Hematopoietic multipotent progenitor cell treated with erythropoietin and hydrocortisone succinate and interleukin-3 and kit ligand, for 6 days (in vitro differentiated cells): ENCODE data around the gene SEMA3B.
A peak's percentile ranks its signal among the peaks of the same experiment; 100 is the strongest.

Experiments
- DNase-seq: peaks from one replicate; pipeline ENCODE4 v3.0.0-alpha.2; 2015

Gene SEMA3B

DNA sequence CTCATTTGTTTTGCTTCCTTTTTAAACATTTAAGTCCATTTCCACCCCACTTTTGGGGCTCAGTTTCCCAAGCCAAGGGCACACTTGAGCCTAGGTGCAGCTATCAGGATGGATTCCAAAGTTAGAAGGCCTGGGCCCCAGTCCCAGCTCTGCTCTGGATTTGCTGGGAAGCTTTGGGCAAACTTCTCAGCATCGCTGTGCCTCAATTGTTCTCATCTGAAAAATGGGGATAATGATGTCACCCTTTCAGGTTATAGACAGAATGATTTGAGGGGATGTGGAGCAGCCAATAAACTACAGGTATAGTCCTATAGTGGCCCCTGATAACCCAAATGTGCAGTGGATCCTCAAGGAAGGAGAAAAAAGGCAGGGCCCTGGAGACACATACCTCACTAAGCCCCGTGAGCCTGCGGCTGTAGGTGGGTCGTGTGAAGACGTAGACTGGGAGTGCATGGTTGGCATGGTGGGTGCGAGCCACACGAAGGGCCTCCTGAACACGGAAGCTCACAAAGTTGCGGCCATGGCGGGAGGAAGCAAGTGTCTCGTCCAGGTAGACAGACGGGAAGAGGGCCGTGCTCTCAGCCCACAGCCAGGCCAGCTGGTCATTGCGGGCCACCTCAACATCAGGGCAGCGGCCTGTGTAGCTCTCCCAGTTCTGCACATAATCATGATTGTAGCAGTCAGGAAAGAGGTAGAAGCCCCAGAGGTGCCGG lies 50.4 kb downstream of the SEMA3B start:
- no peak for DNase-seq

DNA sequence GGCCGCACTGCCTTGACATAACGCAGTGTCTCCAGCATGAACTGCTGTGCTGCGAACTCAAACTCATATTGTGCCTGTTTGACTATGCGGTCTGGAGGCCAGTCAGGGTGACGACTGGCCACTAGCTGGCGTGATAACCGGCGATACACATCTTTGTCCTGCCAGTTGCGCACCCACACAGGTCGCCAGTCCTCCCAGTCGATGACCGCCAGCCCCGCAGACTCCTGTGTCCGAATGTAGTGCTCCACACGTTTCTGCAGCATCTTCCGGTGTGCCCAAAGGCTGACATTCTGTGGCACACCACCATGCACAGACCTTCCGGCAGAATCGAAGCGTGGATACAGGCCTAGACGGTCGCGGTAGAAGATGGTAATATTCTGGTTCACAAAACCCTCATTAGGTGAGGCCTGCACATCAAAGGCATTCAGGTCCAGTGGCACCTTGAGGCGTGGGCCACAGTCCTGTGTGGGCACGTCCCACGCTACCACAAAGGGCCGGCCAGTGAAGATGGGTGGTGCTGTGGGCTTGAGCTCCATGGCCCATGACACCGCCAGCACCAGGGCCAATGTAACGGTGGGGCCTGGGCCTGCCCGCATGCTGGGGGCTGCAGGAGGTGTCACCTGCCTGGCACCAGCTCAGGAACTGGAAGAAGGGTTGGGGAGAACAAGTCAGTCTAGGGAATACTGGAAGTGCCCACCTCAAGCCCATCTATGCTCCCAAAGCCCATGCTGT lies 51.1 kb downstream of the SEMA3B start:
- no peak for DNase-seq

DNA sequence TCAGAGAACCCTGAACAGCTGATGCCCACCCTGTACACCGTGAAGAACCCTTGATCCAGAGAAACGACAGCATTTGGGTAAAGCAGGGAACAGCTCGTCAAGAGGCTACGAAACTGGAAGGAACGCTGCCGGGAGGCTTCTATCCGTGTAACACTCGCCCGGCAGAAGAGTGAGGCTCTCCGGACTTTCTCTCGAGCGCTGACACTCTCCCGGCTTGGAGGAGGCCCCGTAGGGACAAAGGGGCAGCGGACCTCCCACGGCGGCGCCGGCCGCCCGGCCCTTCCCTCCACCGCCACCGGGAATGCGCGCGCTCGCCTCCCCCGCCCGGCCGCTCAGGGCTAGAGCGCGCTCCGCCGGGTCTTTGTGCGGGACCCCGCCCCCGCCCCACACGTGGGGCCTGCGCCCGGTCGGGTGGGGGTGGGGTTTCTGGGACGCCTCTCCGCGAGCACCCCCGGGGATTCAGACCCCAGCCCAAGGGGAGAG lies 51.9 kb downstream of the SEMA3B start:
- DNase-seq = peak; percentile 75

DNA sequence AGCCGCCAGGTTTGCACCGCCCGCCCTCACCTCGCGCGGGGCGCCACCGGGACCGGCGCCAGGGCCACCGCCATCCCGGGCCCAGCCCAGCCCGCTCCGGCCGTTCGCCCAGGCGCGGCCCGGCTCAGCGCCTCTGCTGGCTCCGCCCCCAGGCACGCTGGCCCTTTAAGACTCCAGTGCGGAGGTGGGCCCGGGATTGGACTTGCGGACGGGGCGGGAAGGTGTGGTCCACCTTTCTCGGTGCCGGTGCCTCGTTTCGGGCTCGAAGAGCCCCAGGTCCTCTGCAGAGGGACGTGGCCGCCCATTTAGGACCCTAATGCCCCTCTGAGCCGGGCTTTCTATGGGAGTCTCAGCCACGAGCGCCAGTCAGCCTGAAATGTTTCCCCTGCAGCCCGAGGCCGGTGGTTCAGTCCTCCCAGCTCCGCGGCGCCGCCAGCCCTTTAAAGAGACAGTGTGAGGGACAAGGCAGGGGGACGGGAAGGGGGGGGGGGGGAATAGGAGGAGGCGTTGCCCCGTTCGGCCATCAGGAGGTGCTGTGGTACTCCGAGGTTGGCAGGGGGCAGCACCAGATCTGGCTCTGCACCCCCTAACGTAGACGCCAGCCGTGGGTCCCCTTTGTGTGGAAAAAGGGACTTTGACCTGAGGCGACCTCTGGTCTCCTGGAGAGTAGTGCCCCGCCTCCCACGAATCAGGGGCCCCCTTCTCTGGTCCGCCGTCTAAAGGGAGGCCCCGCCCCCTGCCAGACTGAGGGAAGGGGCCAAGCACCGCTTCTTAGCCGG lies 52.6 kb downstream of the SEMA3B start:
- DNase-seq = peak; percentile 94

DNA sequence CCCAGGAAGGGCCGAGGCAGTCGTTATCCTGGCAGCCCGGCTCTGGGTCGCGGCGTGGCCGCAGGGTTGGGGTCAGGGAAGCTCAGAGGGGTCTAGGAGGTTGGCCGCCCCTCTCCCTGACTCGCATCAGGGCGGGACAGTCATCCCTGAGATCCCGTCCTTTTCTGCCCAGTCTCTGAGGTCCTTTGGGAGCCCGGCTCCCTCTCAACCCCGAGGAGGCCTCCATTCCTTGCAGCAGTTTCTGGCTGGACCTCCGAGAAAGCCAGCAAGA lies 53.1 kb downstream of the SEMA3B start:
- DNase-seq = no peak

DNA sequence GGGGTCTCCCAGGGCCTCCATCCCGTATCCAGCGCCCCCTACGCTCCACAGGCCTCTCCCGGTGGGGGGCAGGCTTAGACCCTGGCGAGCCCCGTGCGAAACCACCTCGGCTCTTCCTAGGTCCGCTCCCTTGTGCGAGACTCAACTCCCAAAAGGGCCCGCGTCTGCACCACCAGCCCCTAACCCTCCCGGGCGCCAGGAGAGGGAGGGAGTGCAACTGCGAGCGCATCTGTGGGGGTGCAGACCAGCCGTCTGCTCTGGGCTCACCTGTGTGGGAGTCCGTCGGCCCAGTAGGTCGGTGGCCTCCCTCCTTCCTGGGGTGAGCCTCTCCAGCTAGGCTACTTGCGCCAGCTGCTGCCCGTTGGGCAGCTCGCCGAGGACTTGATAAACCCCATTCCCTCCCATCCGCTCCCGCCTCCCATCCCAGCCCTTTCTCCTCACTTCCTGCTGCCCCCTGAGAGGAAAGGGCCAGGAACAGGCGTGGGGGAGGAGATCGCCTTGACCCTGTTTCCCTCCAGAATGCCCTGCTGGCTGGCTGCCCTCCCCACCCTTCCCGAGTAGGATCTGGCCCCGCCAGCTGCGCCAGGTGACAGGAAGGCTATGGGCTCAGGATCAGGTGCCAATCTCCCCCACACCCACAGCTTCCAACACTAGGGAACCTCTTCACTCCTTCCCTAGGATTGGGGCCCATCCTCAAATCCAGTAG lies 53.6 kb downstream of the SEMA3B start, which contains the start of gene HYAL2:
Gene HYAL2 (minus strand): TSS at position 360 of the 706 bp plus-strand sequence. CDS start 2,256 bp downstream, outside the sequence.
- DNase-seq = no peak

DNA sequence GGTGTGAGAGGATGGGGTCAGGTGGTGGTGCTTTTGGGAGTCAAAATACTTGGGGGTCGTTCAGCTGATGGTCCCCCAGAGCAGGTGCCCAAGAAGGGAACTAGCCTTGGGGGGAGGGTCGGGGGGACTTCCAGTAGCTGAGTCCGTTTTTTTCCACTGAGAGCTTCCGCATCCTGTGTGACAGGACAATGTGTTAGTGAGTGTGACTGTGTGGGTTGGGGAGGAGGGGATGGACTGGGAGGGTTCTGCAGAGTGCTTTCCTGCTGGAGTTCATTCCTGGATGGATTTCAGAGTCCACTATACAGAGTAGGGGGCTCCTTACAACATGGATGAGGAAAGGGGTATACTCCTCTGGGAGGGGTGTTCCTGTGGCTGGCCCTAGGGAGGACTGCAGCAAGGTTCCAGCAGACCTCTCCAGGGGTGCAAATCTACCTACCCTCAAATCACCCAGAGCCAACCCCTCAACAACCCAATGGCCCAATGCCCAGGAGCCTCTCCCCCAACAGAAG lies 54.2 kb downstream of the SEMA3B start:
- DNase-seq = no peak

DNA sequence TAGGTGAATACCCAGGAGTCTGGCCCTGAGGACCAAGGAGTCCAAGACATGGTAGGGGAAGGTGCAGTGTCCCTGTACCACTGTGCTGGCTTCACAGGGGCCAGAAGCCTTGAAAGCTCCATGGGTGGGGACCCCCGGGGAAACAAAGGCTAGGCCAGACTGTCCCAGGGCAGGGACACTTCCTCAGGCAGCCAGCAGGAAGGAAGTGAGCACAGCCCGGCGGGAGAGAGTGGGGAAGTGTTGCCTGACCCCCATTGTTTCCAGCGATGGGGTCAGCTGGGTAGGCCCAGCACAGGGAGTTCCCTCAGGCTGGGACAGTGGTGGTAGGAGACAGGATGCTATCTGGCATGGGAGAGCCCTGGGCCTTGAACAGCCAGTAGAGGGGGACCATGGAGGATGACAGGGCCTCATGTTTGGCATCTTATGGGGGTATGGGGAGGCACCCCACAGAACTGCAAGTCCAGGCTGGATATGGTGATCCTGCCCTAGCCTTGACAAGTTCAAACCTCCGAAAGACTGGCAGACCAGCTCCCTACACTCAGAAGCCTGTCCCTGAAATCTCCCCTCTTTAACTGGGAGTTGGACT lies 54.8 kb downstream of the SEMA3B start:
- DNase-seq = no peak

DNA sequence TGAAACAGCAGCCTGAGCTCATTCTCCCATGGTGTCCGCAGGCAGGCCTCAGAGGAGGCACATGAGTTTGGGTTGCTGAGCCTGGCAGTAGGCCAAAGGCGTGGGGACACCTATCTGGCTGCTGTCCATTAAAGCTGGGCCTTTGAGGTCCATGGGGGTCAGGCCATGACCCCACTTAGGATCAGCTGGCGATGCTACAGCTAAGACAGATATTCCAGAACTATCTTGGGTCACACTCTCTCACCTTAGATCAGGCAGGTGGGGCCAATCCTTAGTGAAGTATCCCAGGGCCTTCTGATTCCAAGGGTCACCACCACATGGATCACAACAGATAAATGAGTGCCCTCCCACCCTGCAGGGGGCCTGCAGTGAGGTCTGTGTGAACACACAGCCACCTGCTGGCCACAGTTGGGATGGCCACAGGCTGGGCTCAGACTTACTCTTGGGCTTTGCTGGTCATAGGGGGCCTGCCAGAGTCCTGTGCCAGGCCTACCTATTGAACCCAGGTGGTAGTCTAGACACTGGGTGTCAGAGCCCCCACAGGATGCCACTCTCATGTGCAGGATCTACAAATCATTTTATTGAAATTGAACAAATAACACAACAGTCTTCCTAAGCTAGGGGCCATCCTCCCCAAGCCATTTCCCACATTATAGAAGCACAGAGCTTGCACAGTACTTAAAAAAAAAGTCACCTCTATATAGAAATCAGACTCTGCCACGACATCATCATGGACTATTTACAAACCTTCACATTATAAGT lies 55.6 kb downstream of the SEMA3B start:
- DNase-seq = peak; percentile 84

DNA sequence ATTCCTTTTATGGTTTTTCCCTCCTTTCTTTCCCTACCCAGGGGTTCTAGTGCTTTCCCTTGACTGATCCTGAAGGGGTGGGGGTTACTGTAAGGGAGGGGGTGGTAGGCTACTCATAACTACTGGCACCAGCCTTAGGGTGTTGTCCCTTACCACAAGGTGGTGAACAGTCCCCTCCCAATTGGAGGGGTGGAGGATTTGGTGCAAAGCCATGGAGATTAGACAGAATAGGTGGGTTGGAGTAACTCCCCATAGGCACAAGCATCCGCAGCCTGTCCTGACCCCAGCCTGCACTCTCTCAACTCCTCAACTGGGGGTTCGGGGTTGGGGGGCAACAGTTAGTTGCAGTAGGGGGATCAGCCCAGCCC lies 56.1 kb downstream of the SEMA3B start:
- DNase-seq = peak; percentile 58

DNA sequence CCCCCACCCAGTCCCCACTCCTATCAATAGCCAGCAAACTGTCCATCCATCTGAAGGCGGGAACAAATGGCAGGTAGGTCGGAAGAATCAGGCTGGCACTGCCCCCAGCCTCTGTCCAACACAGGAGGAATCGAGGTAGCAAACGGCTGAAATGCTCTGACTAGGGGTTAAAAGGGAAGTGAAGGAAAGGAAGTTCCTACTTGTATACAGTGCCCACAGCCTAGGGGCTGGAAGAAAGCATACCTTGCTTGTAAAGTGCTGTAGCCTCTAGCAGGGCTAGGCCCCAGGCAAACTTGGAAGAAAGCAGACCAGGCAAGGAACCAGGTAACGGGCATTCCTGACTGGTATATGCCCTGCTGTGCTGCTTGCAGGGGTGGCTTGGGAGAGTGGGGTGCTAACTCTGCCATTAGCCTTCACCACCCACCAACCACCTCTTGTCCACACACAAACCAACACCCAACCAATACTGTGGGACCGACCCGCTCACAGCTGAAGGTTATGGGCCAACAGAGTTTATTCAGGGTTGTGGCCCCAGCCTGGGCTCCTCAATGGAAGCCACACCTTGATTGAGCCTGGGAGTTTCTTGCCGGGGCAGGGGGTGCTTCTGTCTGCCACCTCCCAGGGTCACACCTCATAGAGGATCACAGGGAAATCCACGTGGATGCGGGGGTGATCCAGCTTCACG lies 56.7 kb downstream of the SEMA3B start:
- no peak for DNase-seq

DNA sequence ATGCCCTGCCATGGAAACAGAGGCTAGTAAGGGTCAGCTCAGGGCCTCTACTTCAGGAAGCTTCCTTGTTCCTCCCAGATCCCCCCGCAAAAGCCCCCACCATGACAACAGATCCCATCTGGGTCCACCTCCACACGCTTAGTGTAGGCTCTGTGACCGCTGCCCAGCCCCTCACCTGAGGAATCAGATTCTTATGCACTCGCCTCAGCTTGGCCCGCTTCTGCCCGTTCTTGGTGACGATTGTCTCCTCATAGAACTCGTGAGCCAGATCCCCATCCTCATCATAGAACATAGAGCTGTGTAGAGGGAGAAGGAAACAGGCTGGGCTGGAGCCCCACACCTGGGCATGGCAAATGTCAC lies 57.2 kb downstream of the SEMA3B start:
- no peak for DNase-seq

DNA sequence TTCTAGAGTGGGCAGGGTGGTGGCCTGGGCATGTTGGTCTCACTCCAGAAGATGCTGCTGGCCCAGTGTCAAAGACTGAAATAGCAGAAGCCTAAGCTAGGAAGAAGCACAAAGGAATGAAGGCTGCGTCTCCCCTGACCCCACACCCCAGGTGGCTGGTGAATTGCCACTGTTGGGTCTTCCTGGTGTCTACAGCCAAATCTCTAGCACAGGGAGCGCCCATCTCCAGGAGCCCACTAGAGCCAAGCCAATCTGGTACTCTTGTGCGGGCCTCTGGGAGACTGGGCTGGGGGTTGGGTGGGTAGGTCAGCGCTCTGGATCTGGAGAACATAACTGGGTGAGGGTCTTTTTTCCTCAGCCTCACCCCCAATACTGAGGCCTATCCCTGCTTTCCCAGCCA lies 58.2 kb downstream of the SEMA3B start:
- DNase-seq = no peak
